Right atrium auricular region (tissue), 2 donors: Measurements from ENCODE around the gene SUN5. TPM values are rescaled to one million over a fixed set of nuclear protein-coding genes. Genes with fewer than 3 reads are reported as not detected.

Experiments used
- DNase-seq: peaks from one replicate; pipeline ENCODE4 v3.0.0-alpha.2; 2019; ENCODE audit warnings: low spot score
- H3K27ac ChIP-seq, 2 donors: fragments of 200-600 bp; sonication (generic); 1 replicate in 1 of 2; 2 replicates in 1 of 2; pipeline ENCODE4 v1.5.1; 2016 to 2019
- H3K27me3 ChIP-seq, 2 donors: fragments of 200-600 bp; sonication (generic); one replicate each; pipeline versions ENCODE4 v1.5.1 to v1.6.0; 2017 to 2019
- H3K36me3 ChIP-seq: fragments of 200-600 bp; sonication (generic); one replicate; pipeline ENCODE4 v1.5.1; 2016
- H3K4me1 ChIP-seq, 2 donors: fragments of 200-600 bp; sonication (generic); one replicate each; pipeline versions ENCODE4 v1.5.1 to v1.6.0; 2017 to 2019
- H3K4me3 ChIP-seq, 2 donors: fragments of 200-600 bp; sonication (generic); 1 replicate in 1 of 2; 2 replicates in 1 of 2; pipeline ENCODE4 v1.5.1; 2017 to 2019; ENCODE audit warnings: mild to moderate bottlenecking in 1 of 2, moderate library complexity in 1 of 2
- H3K9me3 ChIP-seq, 2 donors: fragments of 200-600 bp; sonication (generic); one replicate each; pipeline ENCODE4 v1.5.1; 2019
- CTCF ChIP-seq, 2 donors: fragments of 200-600 bp; sonication (generic); IDR thresholded peaks; one replicate each; pipeline ENCODE4 v1.5.1; 2019; ENCODE audit warnings: antibody characterized with exemption in 2 of 2
- total RNA-seq, 2 donors: library from RNA; depleted of rRNA; stranded (reverse); fragments of >200 nt; gene quantifications; one replicate each; pipeline ENCODE4 v1.1.0, GENCODE V29; 2016

Gene SUN5
- total RNA-seq, 2 donors from 2014 or later = not detected

GRCh38 chr20:32969356-32970114 lies 34.7 kb downstream of the SUN5 start:
- TF ChIP-seq CTCF (IDR thresholded peaks at IDR 0.05) = no peak
- peak; percentile 30 for DNase-seq

GRCh38 chr20:32968478-32969241 lies 35.6 kb downstream of the SUN5 start:
- H3K4me3 ChIP-seq = no peak overlapping the region
- peaks cover 0 to 12% of the 10 kb centered on the region in 2 donors for H3K4me1 ChIP-seq
- H3K27me3 ChIP-seq = no peaks in the 10 kb centered on the region
- no peaks in the 10 kb centered on the region for H3K36me3 ChIP-seq
- no peak overlapping the region for H3K27ac ChIP-seq
- peak; percentile 44 for DNase-seq
- TF ChIP-seq CTCF (IDR thresholded peaks at IDR 0.05) = no peak
- H3K9me3 ChIP-seq = no peaks in the 10 kb centered on the region

More at GRCh38 chr20:32969356-32970114, 34.7 kb downstream of the SUN5 start:
- H3K4me1 ChIP-seq = peaks cover 0 to 12% of the 10 kb centered on the region in 2 donors
- no peaks in the 10 kb centered on the region for H3K9me3 ChIP-seq
- H3K27ac ChIP-seq = no peak overlapping the region
- H3K36me3 ChIP-seq = no peaks in the 10 kb centered on the region
- H3K4me3 ChIP-seq = no peak overlapping the region
- no peaks in the 10 kb centered on the region for H3K27me3 ChIP-seq

- no peak overlapping the region for H3K4me3 ChIP-seq
- H3K36me3 ChIP-seq = no peaks in the 10 kb centered on the region
- H3K27ac ChIP-seq = no peak overlapping the region
- H3K27me3 ChIP-seq = no peaks in the 10 kb centered on the region
- H3K4me1 ChIP-seq = peaks cover 0 to 12% of the 10 kb centered on the region in 2 donors
- DNase-seq = no peak
- no peaks in the 10 kb centered on the region for H3K9me3 ChIP-seq
- TF ChIP-seq CTCF (IDR thresholded peaks at IDR 0.05) = no peak
Measured at GRCh38 chr20:32967961-32968457, 36.2 kb downstream of the SUN5 start.

GRCh38 chr20:32966881-32967781 lies 37.1 kb downstream of the SUN5 start:
- H3K27ac ChIP-seq = no peak overlapping the region
- H3K36me3 ChIP-seq = no peaks in the 10 kb centered on the region
- no peaks in the 10 kb centered on the region for H3K27me3 ChIP-seq
- no peak for TF ChIP-seq CTCF (IDR thresholded peaks at IDR 0.05)
- H3K9me3 ChIP-seq = no peaks in the 10 kb centered on the region
- H3K4me3 ChIP-seq = no peak overlapping the region
- DNase-seq = peak; percentile 48
- peaks cover 0 to 9% of the 10 kb centered on the region in 2 donors for H3K4me1 ChIP-seq

GRCh38 chr20:32966382-32966781 lies 37.9 kb downstream of the SUN5 start:
- no peaks in the 10 kb centered on the region for H3K36me3 ChIP-seq
- H3K27ac ChIP-seq = no peak overlapping the region
- no peak overlapping the region for H3K4me3 ChIP-seq
- no peak for TF ChIP-seq CTCF (IDR thresholded peaks at IDR 0.05)
- DNase-seq = peak; percentile 11
- no peaks in the 10 kb centered on the region for H3K27me3 ChIP-seq
- peaks cover 0 to 1% of the 10 kb centered on the region in 2 donors for H3K4me1 ChIP-seq
- H3K9me3 ChIP-seq = no peaks in the 10 kb centered on the region
